Fibroblast of peridontal ligament (primary cell): ENCODE results near the gene FANCL.
"Not testable (repeated sequence)": the region's sequence is repeated elsewhere in the genome, so short reads cannot be mapped to it uniquely, and the experiment has no call there.

Experiments used
- DNase-seq: peaks from one replicate; pipeline ENCODE4 v3.0.0-alpha.2; 2010; ENCODE audit errors: extremely low read depth

The FANCL gene

GRCh38 chr2:58240670-58241545 is at the start of gene FANCL:
TSS of gene FANCL (minus strand) at chr2:58241325. CDS start at chr2:58241313, 12 bp downstream.
- peak; percentile 79 for DNase-seq

DNA sequence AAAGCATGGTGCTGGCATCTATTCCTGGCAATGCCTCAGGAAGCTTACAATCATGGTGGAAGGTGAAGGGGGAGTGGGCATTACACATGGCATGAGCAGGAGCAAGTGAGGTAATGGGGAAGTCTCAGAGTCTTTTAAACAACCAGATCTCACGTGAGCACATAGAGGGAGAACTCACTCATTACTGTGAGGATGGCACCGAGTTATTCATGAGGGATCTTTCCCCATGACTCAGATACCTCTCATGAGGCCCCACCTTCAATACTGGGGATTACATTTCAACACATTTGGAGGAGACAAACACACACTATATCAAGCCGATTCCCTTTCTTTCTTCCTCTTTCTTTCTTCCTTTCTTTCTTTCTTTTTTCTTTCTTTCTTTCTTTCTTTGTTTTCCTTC is 47.9 kb upstream of the FANCL start:
- no peak for DNase-seq

GRCh38 chr2:58283931-58284330 is 42.8 kb upstream of the FANCL start:
- no peak for DNase-seq

GRCh38 chr2:58275144-58275543 is 34.0 kb upstream of the FANCL start:
- DNase-seq, result not testable (repeated sequence)

GRCh38 chr2:58271826-58272225 is 30.7 kb upstream of the FANCL start:
- no peak for DNase-seq

- no peak for DNase-seq
These were observed 27.6 kb upstream of the FANCL start for GRCh38 chr2:58268685-58269084.

- no peak for DNase-seq
These were observed 25.1 kb upstream of the FANCL start for GRCh38 chr2:58266211-58266610.

DNA sequence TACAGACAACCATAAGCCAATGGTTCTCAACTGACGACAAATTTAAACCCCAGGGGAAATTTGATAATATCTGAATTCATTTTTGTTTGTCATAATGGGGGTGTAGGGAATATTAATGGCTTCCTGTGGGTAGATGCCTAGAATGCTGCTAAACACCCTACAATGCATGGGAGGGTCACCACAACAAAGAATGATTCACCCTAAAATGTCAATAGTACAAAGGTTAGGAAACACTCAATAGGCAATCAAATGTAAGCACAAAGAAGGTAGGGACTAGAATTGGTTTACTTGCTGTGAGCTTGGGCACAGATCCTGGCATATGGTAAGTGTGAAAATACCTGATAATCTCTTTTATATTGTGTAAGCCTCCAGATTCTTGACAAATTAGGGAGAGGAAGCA is 20.1 kb upstream of the FANCL start:
- no peak for DNase-seq

DNA sequence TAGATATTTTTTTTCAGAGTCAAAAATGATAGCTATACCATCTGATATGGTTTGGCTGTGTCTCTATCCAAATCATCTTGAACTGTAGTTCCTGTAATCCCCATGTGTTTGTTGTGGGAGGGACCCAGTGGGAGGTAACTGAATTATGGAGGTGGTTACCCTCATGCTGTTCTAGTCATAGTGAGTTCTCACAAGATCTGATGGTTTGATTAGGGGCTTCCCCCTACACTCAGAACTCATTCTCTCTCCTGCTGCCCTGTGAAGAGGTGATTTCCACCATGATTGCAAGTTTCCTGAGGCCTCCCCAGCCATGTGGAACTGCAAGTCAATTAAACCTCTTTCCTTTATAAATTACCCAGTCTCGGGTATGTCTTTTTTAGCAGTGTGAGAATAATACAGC is 17.3 kb upstream of the FANCL start:
- not testable (repeated sequence) for DNase-seq

GRCh38 chr2:58251331-58252201 is 10.4 kb upstream of the FANCL start:
- not testable (repeated sequence) for DNase-seq

- no peak for DNase-seq
These were observed 380 bp upstream of the FANCL start for GRCh38 chr2:58241546-58241864.

DNA sequence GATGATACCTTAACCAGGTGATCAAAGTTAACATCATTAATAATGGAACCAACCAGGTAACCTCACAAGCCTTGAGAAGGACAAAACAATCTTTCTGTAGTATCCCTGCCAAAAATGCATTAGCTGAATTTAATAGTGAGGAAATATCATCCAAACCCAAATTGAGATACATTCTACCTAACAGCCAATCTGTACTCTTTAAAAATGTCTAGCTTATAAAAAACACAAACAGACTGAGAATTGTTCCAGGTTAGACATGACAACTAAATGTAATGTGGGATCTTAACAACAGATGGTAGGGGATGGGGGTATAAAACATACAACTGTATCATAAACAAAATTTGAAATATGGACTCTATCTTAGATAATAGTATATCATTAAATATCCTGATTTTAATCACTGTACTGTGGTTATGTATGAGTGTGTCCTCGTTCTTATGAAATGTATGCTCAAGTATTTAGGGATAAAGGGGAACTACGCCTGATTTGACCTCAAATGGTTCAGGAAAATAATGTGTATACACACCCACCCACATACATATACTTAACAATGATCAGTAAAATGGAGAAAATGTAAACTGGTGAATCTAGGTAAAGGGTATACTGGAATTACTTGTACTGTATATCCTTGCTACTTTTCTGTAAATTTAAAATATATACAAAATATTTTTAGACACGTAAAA is 1.7 kb downstream of the FANCL start:
- DNase-seq, result no peak

DNA sequence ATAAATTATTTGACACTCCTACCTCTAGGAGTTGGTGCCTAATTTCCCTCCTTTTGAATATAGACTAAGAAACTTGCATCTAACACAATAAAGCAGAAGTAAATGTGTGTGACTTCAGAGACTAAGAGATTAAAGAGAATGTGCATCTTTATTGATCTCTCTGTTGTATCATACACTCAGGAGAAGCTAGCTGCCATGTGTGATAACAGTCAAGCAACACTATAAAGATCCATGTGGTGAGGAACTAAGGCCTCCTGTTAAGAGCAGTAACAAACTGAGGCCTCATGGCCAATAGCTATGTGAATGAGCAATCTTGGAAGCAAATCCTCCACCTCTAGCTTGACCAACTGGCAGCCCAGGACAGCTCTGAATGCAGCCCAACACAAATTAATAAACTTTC is 3.4 kb downstream of the FANCL start:
- DNase-seq, result no peak

- DNase-seq, result no peak
These were observed 5.1 kb downstream of the FANCL start for GRCh38 chr2:58235984-58236383.

DNA sequence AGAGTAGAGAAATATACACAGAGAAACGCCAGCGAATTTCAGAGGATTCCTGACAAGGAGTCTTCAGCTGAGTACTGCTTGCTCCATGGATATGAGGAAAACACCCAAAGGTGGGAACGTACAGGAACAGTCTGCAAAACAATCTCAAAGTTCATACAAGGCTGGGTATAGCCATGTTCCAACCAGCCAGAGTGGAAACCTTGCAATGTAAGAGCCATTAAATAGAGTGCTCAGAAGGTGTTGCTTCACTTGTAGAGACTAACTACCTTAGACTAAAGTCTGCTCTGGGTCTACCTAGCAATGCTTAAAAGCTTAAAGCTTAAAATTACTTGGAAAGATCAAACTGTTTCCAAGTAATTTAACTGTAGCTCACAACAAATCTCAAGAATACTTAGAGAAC is 6.0 kb downstream of the FANCL start:
- DNase-seq, result no peak

- DNase-seq, result no peak
These were observed 12.8 kb downstream of the FANCL start for GRCh38 chr2:58228299-58228698.

DNA sequence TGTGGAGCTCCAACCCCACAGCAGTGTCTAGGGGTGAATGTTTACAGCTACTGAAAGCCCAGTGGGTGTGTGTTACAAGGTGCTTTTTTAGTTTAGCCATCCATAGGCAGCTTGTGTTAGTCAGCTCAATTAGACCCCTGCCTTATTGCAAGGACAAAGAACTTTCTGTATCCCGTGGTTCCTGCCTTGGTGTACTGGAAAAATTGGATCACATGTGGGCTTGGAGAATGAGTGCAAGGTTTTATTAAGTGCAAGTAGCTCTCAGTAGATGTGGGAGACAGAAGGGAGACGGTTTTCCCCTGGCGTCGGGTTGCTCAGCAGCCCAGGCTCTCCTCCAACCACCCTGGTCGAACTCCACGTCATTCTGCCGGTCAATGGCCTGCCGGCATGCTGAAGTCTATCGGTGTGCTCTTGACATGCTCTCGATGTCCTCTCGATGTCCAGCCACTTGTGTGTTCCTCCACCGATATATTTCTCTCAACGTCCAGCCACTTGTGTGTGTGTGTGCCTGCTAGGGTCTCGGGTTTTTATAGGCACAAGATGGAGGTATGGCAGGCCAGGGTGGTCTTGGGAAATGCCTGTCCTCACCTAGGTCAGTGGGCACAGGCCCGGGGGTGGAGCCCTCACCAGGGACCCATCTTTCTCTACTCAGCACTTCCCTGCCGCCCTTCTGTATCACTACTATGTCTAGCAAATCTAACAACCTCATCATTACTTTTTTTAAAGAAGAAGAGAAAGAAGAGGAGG is 13.8 kb downstream of the FANCL start:
- DNase-seq, result no peak

GRCh38 chr2:58221909-58222308 is 19.2 kb downstream of the FANCL start:
- no peak for DNase-seq

DNA sequence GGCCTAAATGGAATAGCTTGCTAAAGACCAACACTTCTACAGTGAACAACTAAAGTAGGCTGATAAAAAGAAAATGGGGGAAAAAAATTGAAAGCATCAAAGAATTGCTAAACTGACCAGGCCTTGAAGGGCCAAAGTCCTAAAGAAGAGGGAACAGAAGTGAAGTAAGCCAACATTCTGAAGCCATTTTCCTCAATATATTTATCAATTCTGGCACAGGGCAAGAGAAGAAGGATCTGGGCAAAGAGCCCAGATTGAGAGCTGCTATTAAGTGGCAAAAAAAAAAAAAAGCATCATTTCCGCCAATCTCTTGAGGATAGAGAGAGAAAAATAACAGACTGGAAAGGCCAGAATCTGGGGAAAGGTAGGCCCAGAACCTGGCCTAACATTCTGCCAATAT is 25.7 kb downstream of the FANCL start:
- no peak for DNase-seq

GRCh38 chr2:58210951-58211568 is 30.1 kb downstream of the FANCL start:
- not testable (repeated sequence) for DNase-seq

DNA sequence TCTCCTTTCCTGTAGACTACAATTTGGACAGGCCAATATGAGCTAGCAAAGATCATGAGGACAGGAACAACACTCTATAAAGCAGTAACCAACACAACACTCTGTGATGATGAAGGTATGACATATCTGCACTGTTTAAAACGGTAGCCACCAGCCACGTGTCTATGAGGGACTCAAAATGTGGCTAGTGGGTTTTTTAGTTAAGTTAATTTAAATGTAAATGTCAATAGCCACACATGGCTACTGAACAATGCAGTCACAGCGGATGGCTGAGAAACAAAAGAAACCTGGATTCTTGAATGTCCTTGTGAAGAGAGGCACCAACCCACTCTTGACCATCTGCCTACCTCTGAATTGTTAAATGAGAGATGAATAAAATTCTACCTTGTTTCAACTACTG is 33.9 kb downstream of the FANCL start:
- DNase-seq, result no peak
